Stomach (tissue), 9 donors: Measurements from ENCODE around the gene PFKM. TPM values are rescaled to one million over a fixed set of nuclear protein-coding genes. Genes with fewer than 3 reads are reported as not detected.

ENCODE experiments used
- DNase-seq, 2 donors: peaks; one replicate each; pipeline versions ENCODE4 v3.0.0 to v3.0.0-alpha.2; 2013 to 2019
- H3K27ac ChIP-seq, 5 donors: fragments of 200-600 bp in 4 of 5; sonication (generic) in 4 of 5; one replicate each; pipeline ENCODE4 v1.5.1; 2013 to 2019; ENCODE audit warnings: mild to moderate bottlenecking in 1 of 5, moderate library complexity in 1 of 5
- H3K27me3 ChIP-seq, 3 donors: fragments of 200-600 bp; sonication (generic); one replicate each; pipeline ENCODE4 v1.5.1; 2017 to 2019; ENCODE audit warnings: mixed run types in 1 of 3
- H3K36me3 ChIP-seq, 4 donors: fragments of 200-600 bp; sonication (generic); 1 replicate in 3 of 4; 2 replicates in 1 of 4; pipeline ENCODE4 v1.5.1; 2016 to 2019
- H3K4me1 ChIP-seq, 4 donors: fragments of 200-600 bp; sonication (generic); one replicate each; pipeline ENCODE4 v1.5.1; 2016 to 2019
- H3K4me3 ChIP-seq, 4 donors: fragments of 200-600 bp; sonication (generic) in 3 of 4; one replicate each; pipeline ENCODE4 v1.5.1; 2016 to 2019; ENCODE audit warnings: mild to moderate bottlenecking in 1 of 4
- H3K9me3 ChIP-seq, 4 donors: fragments of 200-600 bp; sonication (generic); one replicate each; pipeline ENCODE4 v1.5.1; 2016 to 2019
- EP300 ChIP-seq: sonication (generic); formaldehyde crosslinking; IDR thresholded peaks from one replicate; pipeline ENCODE4 v1.6.1; 2017; ENCODE audit warnings: antibody characterized with exemption
- POLR2A ChIP-seq, 4 donors: fragments of 450-650 bp; IDR thresholded peaks; one replicate each; pipeline ENCODE4 v1.6.1; 2016; ENCODE audit warnings: antibody characterized with exemption in 4 of 4, control low read depth in 2 of 4, mild to moderate bottlenecking in 1 of 4, moderate library complexity in 1 of 4
- POLR2AphosphoS5 ChIP-seq, 3 donors: sonication (generic); formaldehyde crosslinking; IDR thresholded peaks; one replicate each; pipeline ENCODE4 v1.6.1; 2016; ENCODE audit warnings: antibody characterized with exemption in 3 of 3
- WGBS, 5 donors: extraction: QIAGEN DNeasy Blood & Tissue Kit in 3 of 5; methylation state at CpG; one replicate each; pipeline versions ENCODE4 v1.1.5 to v1.1.7; 2013 to 2018; 5-methylcytosine and 5-hydroxymethylcytosine counted together
- intact Hi-C: fragments of 100-400 bp; cut with DNase I; formaldehyde crosslinking; loops from one replicate; pipeline ENCODE4 v1.15.1; 2023; ENCODE audit warnings: low total_unique reads
- polyA plus RNA-seq, 3 donors: library from polyadenylated mRNA; stranded (reverse); fragments of 200-250 nt; gene quantifications; one replicate each; pipeline ENCODE4 v1.2.3, GENCODE V29; 2013
- total RNA-seq, 5 donors: library from RNA; depleted of rRNA; stranded (reverse); fragments of >200 nt; gene quantifications; one replicate each; pipeline versions ENCODE4 v1.1.0 to v1.2.3, GENCODE V29; 2014 to 2016
- TF ChIP-seq, protein P1 (sequence below), 7 experiments: fragments of 450-650 bp in 4 of 7; fragments of 200-600 bp in 3 of 7; sonication (generic) in 3 of 7; IDR thresholded peaks; one replicate each; pipeline ENCODE4 v1.5.1; 2016 to 2019; ENCODE audit warnings: antibody characterized with exemption in 7 of 7, control low read depth in 2 of 7, mild to moderate bottlenecking in 1 of 7
- donor health status: healthy with polysubstance abuse.
- donor health status: Bipolar disorder and iron deficiency.
- donor health status: healthy.

PFKM gene
- total and polyA plus RNA-seq, 8 donors = 9.3 to 57.1 (median 17.7) TPM

DNA sequence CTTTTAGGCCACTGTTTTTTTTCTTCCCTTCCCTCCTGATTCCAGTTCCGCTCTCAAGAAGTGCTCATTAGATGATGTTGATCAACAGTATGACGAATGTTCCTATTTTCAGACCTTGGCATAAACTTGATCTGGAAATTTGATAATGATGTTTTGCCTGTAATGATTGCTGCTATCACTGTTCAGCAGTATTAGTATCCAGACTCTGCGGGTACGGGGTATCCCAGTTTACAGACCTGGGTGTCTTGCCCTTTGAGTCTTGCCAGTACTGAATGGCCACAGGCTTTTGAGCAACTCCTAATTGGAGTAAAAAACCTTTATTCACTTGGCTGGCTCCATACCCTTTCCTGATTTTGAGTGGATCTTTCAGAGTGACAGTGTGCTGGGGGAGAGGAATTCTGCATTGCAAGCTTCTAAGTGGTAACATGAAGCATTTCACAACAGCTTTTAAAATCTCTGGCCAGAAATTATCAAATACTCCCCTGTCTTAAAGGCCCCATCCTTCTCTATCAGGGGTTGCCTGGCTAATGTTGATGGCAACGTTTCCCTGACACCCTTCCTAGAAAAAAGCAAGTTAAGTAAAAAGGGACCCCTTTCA, 44.1 kb downstream of the PFKM start:
- Histone ChIP-seq H3K4me3 (no peak overlapping the region), H3K27ac (no peak overlapping the region), H3K4me1 (peaks cover 0 to under 1% (median 0%) of the 10 kb centered on the region in 4 donors), H3K27me3 (peaks cover 0 to 24% (median 0%) of the 10 kb centered on the region in 3 donors), H3K36me3 (no peaks in the 10 kb centered on the region), H3K9me3 (no peaks in the 10 kb centered on the region)
- intact Hi-C loops = loop anchor here (10.0 kb wide), 2 partner anchors 58 to 218 kb away; partner anchors contain the start of gene SENP1
- WGBS, 5 donors = 48 to 74% (median 60%) methylated on average over 5 of the region's 5 CpGs
- TF ChIP-seq POLR2AphosphoS5 (IDR thresholded peaks at IDR 0.05) (no peak), POLR2A (IDR thresholded peaks at IDR 0.05) (no peak), EP300 (no peak)
- TF ChIP-seq, protein P1, sequence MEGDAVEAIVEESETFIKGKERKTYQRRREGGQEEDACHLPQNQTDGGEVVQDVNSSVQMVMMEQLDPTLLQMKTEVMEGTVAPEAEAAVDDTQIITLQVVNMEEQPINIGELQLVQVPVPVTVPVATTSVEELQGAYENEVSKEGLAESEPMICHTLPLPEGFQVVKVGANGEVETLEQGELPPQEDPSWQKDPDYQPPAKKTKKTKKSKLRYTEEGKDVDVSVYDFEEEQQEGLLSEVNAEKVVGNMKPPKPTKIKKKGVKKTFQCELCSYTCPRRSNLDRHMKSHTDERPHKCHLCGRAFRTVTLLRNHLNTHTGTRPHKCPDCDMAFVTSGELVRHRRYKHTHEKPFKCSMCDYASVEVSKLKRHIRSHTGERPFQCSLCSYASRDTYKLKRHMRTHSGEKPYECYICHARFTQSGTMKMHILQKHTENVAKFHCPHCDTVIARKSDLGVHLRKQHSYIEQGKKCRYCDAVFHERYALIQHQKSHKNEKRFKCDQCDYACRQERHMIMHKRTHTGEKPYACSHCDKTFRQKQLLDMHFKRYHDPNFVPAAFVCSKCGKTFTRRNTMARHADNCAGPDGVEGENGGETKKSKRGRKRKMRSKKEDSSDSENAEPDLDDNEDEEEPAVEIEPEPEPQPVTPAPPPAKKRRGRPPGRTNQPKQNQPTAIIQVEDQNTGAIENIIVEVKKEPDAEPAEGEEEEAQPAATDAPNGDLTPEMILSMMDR (IDR thresholded peaks at IDR 0.05) = no peak
- no peak for DNase-seq

- Histone ChIP-seq H3K4me1 (no peaks in the 10 kb centered on the region), H3K36me3 (no peaks in the 10 kb centered on the region), H3K4me3 (no peak overlapping the region), H3K9me3 (no peaks in the 10 kb centered on the region), H3K27ac (no peak overlapping the region), H3K27me3 (peaks cover 0 to 24% (median 0%) of the 10 kb centered on the region in 3 donors)
- intact Hi-C loops = loop anchor here (10.0 kb wide), 2 partner anchors 60 to 220 kb away; partner anchors contain the start of gene SENP1
- 72 to 91% (median 83%) methylated on average over 2 of the region's 2 CpGs for WGBS, 5 donors
- no peak for TF ChIP-seq POLR2A (IDR thresholded peaks at IDR 0.05)
- no peak for TF ChIP-seq EP300
- no peak for DNase-seq
These were observed 45.3 kb downstream of the PFKM start for GRCh38 chr12:48164451-48164850.

GRCh38 chr12:48165089-48165981, 46.2 kb downstream of the PFKM start:
- peaks cover 0 to 24% (median 0%) of the 10 kb centered on the region in 3 donors for H3K27me3 ChIP-seq
- intact Hi-C loops = loop anchor here (10.0 kb wide), 2 partner anchors 61 to 221 kb away; partner anchors contain the start of gene SENP1
- DNase-seq = peak in 1 of 2 donors; percentile 89

DNA sequence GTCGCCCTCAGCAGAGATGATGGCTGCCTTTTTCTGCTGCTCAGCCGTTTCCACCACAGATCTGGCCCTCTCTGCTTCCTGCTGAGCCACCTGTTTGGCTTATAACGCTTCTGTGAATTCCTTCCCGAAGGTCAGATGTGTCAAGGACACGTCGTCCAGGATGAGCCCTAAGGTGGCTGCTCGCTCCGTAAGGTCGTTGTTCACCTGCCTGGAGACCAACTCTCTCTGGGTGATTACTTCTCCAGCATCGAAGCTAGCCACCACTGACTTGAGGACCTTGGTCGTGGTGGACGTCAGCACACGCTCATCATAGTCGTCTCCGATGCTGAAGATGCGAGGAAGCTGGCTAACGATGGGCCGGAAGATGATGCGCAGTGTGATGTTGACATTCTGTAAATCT, 49.8 kb downstream of the PFKM start:
- Histone ChIP-seq H3K36me3 (no peaks in the 10 kb centered on the region), H3K4me1 (no peaks in the 10 kb centered on the region), H3K27ac (no peak overlapping the region), H3K4me3 (no peak overlapping the region), H3K9me3 (no peaks in the 10 kb centered on the region), H3K27me3 (peaks cover 0 to 16% (median 0%) of the 10 kb centered on the region in 3 donors)
- intact Hi-C loops = loop anchor here (10.0 kb wide), 2 partner anchors 64 to 224 kb away; partner anchors contain the start of gene SENP1
- 80 to 86% (median 85%) methylated on average over 19 of the region's 19 CpGs for WGBS, 5 donors
- DNase-seq = no peak
- no peak for TF ChIP-seq EP300
- no peak for TF ChIP-seq POLR2A (IDR thresholded peaks at IDR 0.05)
- TF ChIP-seq POLR2AphosphoS5 (IDR thresholded peaks at IDR 0.05) = no peak
- TF ChIP-seq, protein P1 (IDR thresholded peaks at IDR 0.05) = no peak

More at GRCh38 chr12:48165089-48165981, 46.2 kb downstream of the PFKM start:
- TF ChIP-seq, protein P1 (IDR thresholded peaks at IDR 0.05) = peak in 5 of 7 experiments; percentile 61 to 88 (median 83)
- no peak for TF ChIP-seq POLR2A (IDR thresholded peaks at IDR 0.05)
- no peak for TF ChIP-seq EP300
- Histone ChIP-seq H3K27ac (no peak overlapping the region), H3K4me3 (no peak overlapping the region), H3K36me3 (no peaks in the 10 kb centered on the region), H3K4me1 (no peaks in the 10 kb centered on the region), H3K9me3 (no peaks in the 10 kb centered on the region)
- 8 to 23% (median 13%) methylated on average over 2 of the region's 2 CpGs for WGBS, 5 donors
